ENCODE results near the gene MPPED2.

Gene MPPED2

GRCh38 chr11:30586251-30587144 lies at the start of gene MPPED2:
Gene MPPED2 (minus strand): TSS chr11:30586353. CDS start chr11:30580373, 5,980 bp downstream.
- DNase-seq = no peak

- no peak for DNase-seq
These were observed 49.3 kb upstream of the MPPED2 start for GRCh38 chr11:30635401-30635989.

GRCh38 chr11:30631148-30631547 lies 45.0 kb upstream of the MPPED2 start:
- no peak for DNase-seq

GRCh38 chr11:30619767-30620166 lies 33.6 kb upstream of the MPPED2 start:
- no peak for DNase-seq

- DNase-seq = no peak
These were observed 31.6 kb upstream of the MPPED2 start for GRCh38 chr11:30617762-30618161.

- no peak for DNase-seq
These were observed 24.5 kb upstream of the MPPED2 start for GRCh38 chr11:30610628-30611027.

- no peak for DNase-seq
These were observed 22.4 kb upstream of the MPPED2 start for GRCh38 chr11:30608534-30608933.

GRCh38 chr11:30605036-30605605 lies 19.0 kb upstream of the MPPED2 start:
- DNase-seq = no peak

GRCh38 chr11:30603357-30603756 lies 17.2 kb upstream of the MPPED2 start:
- no peak for DNase-seq

GRCh38 chr11:30596832-30597231 lies 10.7 kb upstream of the MPPED2 start:
- no peak for DNase-seq

GRCh38 chr11:30595934-30596333 lies 9.8 kb upstream of the MPPED2 start:
- DNase-seq = no peak

- no peak for DNase-seq
These were observed 8.7 kb upstream of the MPPED2 start for GRCh38 chr11:30594646-30595411.

- DNase-seq = no peak
These were observed 1.2 kb upstream of the MPPED2 start for GRCh38 chr11:30587269-30587812.

GRCh38 chr11:30585892-30586250 lies 282 bp downstream of the MPPED2 start:
- DNase-seq = no peak

GRCh38 chr11:30585125-30585891 lies 845 bp downstream of the MPPED2 start:
- peak in 1 of 4 experiments; percentile 2 for DNase-seq

GRCh38 chr11:30583476-30584280 lies 2.5 kb downstream of the MPPED2 start:
- no peak for DNase-seq

GRCh38 chr11:30582726-30583125 lies 3.4 kb downstream of the MPPED2 start:
- no peak for DNase-seq

- no peak for DNase-seq
These were observed 4.5 kb downstream of the MPPED2 start for GRCh38 chr11:30581675-30582074.

GRCh38 chr11:30580573-30580972 lies 5.6 kb downstream of the MPPED2 start:
- no peak for DNase-seq

- DNase-seq = no peak
These were observed 6.6 kb downstream of the MPPED2 start for GRCh38 chr11:30579415-30580175.

GRCh38 chr11:30578406-30578805 lies 7.7 kb downstream of the MPPED2 start:
- no peak for DNase-seq

All from activated naive CD4-positive, alpha-beta T cell (primary cell).